GM21360 (cell line): ENCODE data around the gene ASAP2.

Source experiments
- ATAC-seq: cut with Tn5 transposase; IDR thresholded peaks from one replicate; pipeline ENCODE4 v1.9.1; 2021; ENCODE audit warnings: mild to moderate bottlenecking, moderate library complexity; ENCODE audit not compliant: unreplicated experiment

Gene ASAP2

DNA sequence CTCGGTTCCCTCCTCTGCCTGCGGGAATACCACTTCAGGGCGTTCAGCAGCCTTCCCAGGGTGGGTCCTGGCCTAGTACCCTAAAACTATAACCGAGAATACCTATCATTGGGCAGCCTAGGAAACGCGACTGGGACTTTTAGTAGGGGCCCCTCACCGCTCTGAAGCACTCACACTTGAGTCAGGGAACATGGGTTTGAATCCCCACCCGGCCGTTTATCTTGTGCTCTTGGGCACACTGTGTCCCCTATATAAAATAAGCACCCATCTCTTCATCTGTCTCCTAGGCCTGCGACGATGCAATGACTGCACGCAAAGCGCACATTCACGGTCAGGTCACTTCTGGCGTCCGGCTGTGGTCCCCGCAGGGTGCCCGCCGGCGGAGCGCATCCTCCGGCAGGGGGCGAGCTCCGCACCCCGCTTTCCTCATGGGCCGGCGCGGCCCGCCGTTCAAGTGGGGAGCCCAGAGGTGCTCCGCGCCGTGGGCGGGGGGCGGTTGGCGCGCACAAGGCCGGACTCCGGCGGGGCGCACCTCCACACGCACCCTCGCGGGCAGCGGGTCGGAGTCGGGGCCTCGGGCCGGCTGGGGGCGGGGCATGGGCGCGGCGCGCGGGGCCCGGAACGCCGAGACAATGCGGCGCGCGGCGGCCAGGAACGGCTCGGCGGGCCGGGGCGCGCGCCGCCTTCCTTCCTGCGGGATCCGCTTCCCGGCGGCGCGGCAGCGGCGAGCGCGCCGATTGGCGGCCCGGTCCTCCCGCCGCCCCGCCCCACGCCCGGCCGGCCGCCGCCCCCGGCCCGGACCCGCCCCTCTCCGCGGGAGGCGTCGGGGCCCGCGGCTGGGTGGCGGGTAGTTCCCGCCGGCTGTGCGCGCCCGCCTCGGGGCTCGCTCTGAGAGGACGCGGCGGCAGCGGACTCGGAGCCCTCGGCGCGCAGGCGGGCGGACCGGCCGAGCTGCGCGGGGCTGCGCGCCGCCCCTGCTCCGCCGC, at the start of gene ASAP2:
TSS of gene ASAP2 (plus strand) at position 850 of the 986 bp plus-strand sequence. CDS start 293 bp downstream, outside the sequence.
- ATAC-seq = peak; percentile 65

- ATAC-seq = no peak
These were observed 47.5 kb upstream of the ASAP2 start for GRCh38 chr2:9158786-9159779.

DNA sequence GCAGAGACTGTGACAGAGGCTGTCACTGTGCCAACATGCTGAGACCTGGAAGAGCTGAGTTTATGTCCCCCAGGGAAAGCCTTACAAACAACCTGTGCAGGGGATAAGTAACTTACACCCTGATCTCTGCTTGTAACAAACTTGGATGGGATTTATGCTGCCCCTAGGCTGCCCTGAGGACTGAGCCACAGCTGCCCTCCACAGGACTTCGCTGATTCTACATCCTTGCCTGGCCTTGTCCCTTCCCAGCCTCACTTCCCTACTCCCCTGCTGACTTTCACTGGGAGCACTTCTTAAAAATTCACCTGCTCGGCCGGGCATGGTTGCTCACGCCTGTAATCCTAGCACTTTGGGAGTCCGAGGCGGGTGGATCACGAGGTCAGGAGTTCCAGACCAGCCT, 45.9 kb upstream of the ASAP2 start:
- no peak for ATAC-seq

- ATAC-seq = no peak
These were observed 43.8 kb upstream of the ASAP2 start for GRCh38 chr2:9162841-9163240.

GRCh38 chr2:9163306-9164111, 43.1 kb upstream of the ASAP2 start:
- ATAC-seq = no peak

DNA sequence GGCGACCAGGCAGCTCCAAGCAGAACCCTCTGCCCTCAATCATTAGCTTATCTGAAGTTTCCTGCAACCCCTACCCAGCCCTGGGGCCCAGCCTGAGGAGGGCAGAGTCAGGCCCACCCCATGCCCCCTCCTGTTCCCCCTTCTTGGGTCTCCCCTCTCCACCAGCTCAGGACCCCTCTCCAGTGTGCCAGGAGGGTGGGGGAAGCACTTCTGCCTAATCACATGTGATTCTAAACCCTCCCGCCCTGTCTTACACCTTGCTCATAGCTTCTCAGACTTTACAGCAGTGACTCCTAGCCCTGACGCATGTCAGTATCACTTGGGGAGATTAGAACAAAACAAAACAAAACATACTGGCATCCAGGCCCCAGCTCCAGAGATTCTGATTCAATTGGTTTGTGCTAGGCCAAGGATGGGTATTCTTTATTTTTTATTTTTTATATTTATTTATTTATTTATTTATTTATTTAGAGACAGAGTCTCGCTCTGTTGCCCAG, 42.5 kb upstream of the ASAP2 start:
- ATAC-seq = no peak

GRCh38 chr2:9165625-9166024, 41.0 kb upstream of the ASAP2 start:
- no peak for ATAC-seq

DNA sequence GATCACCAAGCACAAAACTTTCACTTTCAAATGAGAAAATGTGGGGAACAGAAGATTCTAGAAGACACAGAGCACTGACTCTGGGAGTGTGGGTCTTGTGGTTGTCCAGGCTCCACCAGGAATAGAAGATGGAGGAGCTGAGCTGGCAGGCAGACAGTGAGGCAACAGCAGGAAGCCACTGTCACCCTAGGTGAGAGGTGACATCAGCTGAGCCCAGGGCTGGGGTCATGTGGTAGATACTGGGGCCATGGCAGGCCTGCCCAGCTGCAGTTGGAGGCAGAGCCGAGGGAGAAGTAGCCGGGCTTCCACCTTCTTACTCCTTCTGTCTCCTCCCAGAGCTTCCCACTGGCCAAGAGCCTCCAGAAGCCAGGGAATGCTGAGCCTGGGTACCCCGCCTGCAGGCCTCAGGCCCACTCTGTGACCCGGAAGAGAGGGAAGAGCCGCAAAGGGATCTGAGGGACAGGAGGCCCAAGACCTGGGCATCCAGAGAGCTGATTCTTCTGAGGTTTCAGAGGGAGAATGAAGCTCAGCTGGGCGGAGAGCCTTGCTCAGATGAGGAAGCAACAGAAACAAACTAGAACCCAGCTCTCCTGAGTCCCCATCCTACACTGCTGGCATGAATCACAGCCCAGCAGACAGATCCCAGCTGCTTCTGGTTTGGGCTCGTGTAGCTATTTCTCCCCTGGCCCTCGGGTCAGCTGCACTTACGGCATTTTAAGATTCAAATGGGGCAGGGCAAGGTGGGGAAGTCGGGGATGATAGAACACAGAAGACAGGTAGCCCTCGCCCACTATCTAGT, 39.8 kb upstream of the ASAP2 start:
- no peak for ATAC-seq

DNA sequence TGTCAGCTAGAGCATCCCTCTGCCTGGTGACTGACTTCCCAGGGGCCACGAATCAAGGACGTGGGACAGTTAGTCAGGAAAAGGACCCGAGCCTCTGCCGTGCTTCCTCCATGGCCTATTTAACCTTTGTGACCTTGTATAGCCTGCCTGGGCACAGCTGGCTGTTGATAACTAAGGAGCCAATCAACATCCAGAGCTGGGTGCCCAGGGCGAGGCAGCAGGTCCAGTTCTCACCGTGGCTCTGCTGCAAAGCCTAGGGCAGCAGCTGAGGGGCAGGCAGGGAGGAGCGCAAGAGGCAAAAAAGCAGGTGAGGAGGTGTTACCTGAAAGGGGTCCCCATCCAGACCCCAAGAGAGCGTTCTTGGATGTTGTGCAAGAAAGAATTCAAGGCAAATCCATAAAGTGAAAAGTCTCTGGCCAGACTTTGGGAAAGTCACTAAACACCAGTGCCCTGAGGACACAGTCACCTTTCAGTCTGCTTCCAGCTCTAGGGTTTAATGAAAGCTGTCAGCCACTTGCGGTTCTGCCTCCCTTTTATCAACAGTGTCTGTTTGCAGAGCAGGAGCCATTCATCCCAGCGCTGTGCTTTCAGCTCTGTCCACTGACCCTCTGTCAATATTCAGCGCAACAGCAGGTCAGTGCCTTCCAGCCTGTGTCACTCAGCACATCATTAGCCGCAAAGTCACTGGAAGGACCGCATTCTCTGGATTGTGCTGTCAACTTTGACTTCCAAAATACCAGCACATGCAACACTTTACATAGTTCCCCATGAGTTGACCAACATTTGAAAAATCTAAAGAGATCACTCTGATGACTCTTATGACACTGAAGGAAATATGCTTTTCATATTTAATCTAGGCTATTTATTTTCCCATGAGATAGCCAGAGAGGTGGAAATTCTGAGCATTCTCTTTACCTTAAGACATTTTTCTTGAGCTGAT, 38.6 kb upstream of the ASAP2 start:
- ATAC-seq = no peak

GRCh38 chr2:9168821-9169221, 37.8 kb upstream of the ASAP2 start:
- no peak for ATAC-seq

DNA sequence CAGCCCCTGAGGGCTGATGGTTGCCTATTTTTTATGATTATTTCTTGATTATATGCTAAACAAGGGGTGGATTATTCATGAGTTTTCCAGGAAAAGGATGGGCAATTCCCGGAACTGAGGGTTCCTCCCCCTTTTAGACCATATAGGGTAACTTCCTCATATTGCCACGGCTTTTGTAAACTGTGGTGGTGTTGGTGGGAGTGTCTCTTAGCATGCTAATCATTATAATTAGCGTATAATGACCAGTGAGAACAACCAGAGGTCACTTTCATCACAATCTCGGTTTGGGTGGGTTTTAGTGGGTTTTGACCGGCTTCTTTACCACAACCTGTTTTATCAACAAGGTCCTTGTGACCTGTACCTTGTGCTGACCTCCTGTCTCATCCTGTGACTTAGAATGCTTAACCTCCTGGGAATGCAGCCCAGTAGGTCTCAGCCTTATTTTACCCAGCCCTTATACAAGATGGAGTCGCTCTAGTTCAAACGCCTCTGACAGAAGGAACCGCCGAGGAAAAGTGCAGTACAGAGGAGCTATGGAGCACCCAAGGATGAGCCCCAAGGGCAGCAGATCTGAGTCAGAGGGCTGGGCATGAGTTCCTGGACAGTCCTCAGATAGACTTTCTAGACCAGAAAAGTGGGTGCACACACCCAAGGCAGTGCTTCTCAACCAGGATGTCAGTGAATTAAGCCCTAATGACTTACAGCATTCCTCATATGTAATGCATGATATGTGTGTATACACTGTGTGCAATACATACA, 37.1 kb upstream of the ASAP2 start:
- ATAC-seq = no peak

DNA sequence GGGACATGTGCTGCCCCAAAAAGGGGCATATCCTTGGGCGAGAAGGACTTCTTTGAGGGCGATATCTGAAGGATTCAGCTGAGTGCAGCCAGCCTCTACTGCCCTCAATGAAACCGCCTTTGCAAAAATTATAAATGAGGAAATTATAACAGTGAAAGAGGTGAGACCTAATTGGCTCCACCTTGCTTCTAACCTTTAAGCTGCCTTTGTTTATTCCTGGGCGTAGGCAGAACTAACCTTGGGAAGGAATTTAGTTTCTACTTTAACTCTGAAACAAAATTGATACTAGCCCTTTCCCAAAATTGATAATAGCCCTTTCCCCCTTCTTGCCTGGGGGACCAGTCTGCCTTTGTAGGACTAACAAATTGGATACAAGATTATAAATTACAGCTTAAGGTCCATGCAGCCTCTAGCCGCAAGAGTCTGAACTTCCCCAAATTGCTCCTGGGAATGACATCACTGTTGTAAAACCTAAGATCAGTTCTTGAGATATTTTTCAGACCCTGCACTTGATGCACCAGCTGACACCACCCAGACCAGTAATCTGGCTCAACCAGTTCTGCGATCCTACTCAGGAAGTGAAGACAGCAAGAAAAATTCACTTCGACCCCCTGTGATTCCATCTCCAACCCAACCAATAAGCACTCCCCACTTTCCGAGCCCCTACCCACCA, 36.0 kb upstream of the ASAP2 start:
- ATAC-seq = no peak

DNA sequence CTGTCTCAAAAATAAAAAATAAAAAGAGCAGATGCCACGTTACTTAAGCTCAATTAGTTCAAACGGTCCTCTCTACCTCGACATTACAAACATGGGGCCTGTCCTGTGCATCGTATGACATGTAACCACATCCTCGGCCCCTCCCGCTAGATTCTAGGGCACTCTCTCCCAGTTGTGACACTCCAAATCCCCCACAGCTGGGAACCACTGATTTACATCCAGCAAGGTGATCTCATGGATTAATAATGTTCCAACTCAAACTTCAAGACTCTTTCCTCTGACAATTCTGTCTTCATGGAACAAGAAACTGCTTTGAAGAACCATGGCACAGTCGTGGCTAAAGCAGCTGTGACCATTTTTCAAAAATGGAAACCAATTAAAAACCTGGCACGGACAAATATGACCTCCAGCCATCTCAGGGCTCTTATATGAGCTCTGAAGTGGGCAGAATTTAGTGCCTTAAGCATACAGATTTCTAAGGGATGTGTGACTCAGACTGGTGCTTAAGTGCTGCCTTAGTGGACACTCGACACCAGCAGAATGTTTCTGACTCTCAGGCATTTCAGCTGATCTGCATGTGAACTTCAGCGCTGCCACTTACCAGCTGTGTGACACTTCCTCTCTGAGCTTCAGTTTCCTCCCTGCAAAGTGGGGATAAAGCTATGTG, 31.7 kb upstream of the ASAP2 start:
- ATAC-seq = no peak

GRCh38 chr2:9178110-9178903, 28.3 kb upstream of the ASAP2 start:
- ATAC-seq = no peak

DNA sequence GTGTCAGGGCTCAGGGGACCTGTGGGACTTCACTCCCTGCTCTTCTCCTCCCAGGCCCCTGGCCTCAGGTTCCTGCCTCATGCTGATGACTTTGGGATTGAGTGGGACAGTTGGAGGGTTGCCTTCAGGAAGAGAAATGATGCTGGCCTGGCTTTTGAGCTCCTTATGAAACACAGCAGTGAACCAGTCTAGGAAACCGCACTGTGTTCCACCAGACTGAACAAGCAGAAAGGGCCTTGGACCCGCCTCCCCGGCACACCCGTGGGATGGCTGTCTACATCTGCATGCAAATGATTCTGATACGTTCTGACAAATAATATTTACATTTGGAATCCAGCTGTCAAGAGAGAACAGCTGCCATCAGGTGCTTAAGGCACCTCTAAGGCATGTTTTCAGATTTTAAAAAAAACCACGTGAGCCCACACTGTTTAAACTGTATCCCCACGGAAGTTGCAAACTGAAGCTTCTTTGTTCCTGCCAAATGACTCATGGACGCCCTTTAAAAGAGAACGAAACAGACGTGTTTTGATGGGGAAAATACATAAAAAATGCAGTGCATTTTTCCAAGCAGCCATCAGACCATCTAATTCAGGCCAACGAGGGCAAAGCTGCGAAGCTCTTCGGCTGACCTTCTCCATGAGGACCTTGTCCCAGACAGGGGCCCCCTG, 27.6 kb upstream of the ASAP2 start:
- ATAC-seq = no peak
